Esophagus muscularis mucosa (tissue), 4 donors: ENCODE data around the gene GPS1.

ENCODE experiments used
- CTCF ChIP-seq, 3 experiments: fragments of 200-600 bp in 2 of 3; fragments of 450-650 bp in 1 of 3; sonication (generic) in 2 of 3; IDR thresholded peaks; one replicate each; pipeline ENCODE4 v1.5.1; 2017 to 2019; ENCODE audit warnings: antibody characterized with exemption in 3 of 3, mild to moderate bottlenecking in 2 of 3, moderate library complexity in 1 of 3
- EP300 ChIP-seq: sonication (generic); formaldehyde crosslinking; IDR thresholded peaks from one replicate; pipeline ENCODE4 v1.6.1; 2017; ENCODE audit warnings: antibody characterized with exemption
- POLR2A ChIP-seq: fragments of 450-650 bp; IDR thresholded peaks from one replicate; pipeline ENCODE4 v1.6.1; 2017; ENCODE audit warnings: antibody characterized with exemption, moderate library complexity, mild to moderate bottlenecking, low read depth
- POLR2AphosphoS5 ChIP-seq, 2 donors: sonication (generic); formaldehyde crosslinking; IDR thresholded peaks; one replicate each; pipeline ENCODE4 v1.6.1; 2017; ENCODE audit warnings: antibody characterized with exemption in 2 of 2

- TF ChIP-seq CTCF (IDR thresholded peaks at IDR 0.05) (no peak), EP300 (no peak), POLR2A (no peak), POLR2AphosphoS5 (IDR thresholded peaks at IDR 0.05) (no peak)
Measured at GRCh38 chr17:82039695-82040299, 11.9 kb upstream of the GPS1 start.
